Mesothelial cell of epicardium (in vitro differentiated cells): ENCODE data around the gene HEYL. TPM values are rescaled to one million over a fixed set of nuclear protein-coding genes. Genes with fewer than 3 reads are reported as not detected.

Experiments
- DNase-seq, 2 experiments: peaks; one replicate each; pipeline ENCODE4 v3.0.0; 2021; ENCODE audit warnings: low spot score in 2 of 2; ENCODE audit not compliant: unreplicated experiment in 2 of 2
- H3K27ac Mint-ChIP-seq: 2 replicates; pipeline ENCODE4 v1.8.0; 2021; ENCODE audit warnings: mixed read lengths
- H3K27me3 Mint-ChIP-seq: 2 replicates; pipeline ENCODE4 v1.8.0; 2021; ENCODE audit warnings: low read depth, mixed read lengths
- H3K36me3 Mint-ChIP-seq: 2 replicates; pipeline ENCODE4 v1.8.0; 2021; ENCODE audit warnings: mixed read lengths
- H3K4me1 Mint-ChIP-seq: 2 replicates; pipeline ENCODE4 v1.8.0; 2021; ENCODE audit warnings: mixed read lengths
- H3K4me3 Mint-ChIP-seq: 2 replicates; pipeline ENCODE4 v1.8.0; 2021; ENCODE audit warnings: mild to moderate bottlenecking, moderate library complexity, mixed read lengths
- H3K9me3 Mint-ChIP-seq: 2 replicates; pipeline ENCODE4 v1.8.0; 2021; ENCODE audit warnings: mixed read lengths
- CTCF ChIP-seq: fragments of 200-600 bp; sonication (generic); IDR thresholded peaks from one replicate; pipeline ENCODE4 v1.5.0; 2021; ENCODE audit warnings: antibody characterized with exemption; ENCODE audit not compliant: unreplicated experiment
- total RNA-seq: library from RNA; stranded (reverse); gene quantifications from 3 replicates; pipeline ENCODE4 v1.2.1, GENCODE V29; 2021

Gene HEYL
- total RNA-seq, 1 donor from 2014 or later: 5.6 TPM

- Mint-ChIP-seq H3K27ac (no peak overlapping the region), H3K27me3 (peaks cover 42% of the 10 kb centered on the region), H3K9me3 (no peaks in the 10 kb centered on the region), H3K4me1 (peaks cover 22% of the 10 kb centered on the region), H3K4me3 (no peak overlapping the region), H3K36me3 (no peaks in the 10 kb centered on the region)
- TF ChIP-seq CTCF: no peak
- no peak for DNase-seq
These were observed 3.4 kb upstream of the HEYL start for GRCh38 chr1:39642796-39643195.

- peaks cover 7% of the 10 kb centered on the region for H3K4me1 Mint-ChIP-seq
- H3K27ac Mint-ChIP-seq: no peak overlapping the region
- DNase-seq: no peak
- H3K36me3 Mint-ChIP-seq: no peaks in the 10 kb centered on the region
- H3K27me3 Mint-ChIP-seq: peaks cover 62% of the 10 kb centered on the region
- TF ChIP-seq CTCF: no peak
- no peaks in the 10 kb centered on the region for H3K9me3 Mint-ChIP-seq
- H3K4me3 Mint-ChIP-seq: no peak overlapping the region
These were observed 1.4 kb upstream of the HEYL start for GRCh38 chr1:39640861-39641260.

GRCh38 chr1:39638965-39639304 is 508 bp downstream of the HEYL start:
- Mint-ChIP-seq H3K27me3 (peaks cover 81% of the 10 kb centered on the region), H3K4me1 (peaks cover 15% of the 10 kb centered on the region), H3K4me3 (peak overlapping the region; percentile 58), H3K9me3 (no peaks in the 10 kb centered on the region), H3K27ac (no peak overlapping the region), H3K36me3 (no peaks in the 10 kb centered on the region)
- no peak for DNase-seq
- no peak for TF ChIP-seq CTCF

DNA sequence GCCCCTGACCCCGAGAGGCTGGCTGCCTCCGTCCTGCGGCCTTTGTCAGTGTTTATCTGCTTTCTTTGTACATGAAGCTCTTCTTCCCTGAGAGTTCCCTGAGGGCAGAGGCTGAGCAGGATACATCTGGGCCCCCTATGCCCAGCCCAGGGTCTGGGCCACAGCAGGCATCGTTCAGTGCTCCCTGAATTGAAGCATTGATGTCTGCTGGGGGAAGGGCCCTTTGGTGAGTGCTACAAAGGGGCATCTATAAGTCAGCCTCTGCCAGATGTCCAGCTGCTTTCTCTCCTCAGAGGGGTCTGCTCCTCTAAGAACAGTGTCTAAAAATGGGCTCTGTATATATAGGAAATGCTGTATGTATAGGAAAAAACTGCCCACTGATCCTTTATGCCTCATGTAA is 2.1 kb downstream of the HEYL start:
- H3K27me3 Mint-ChIP-seq: peaks cover 82% of the 10 kb centered on the region
- no peak overlapping the region for H3K4me3 Mint-ChIP-seq
- DNase-seq: no peak
- TF ChIP-seq CTCF: no peak
- H3K36me3 Mint-ChIP-seq: no peaks in the 10 kb centered on the region
- H3K9me3 Mint-ChIP-seq: no peaks in the 10 kb centered on the region
- no peak overlapping the region for H3K27ac Mint-ChIP-seq
- H3K4me1 Mint-ChIP-seq: peaks cover 22% of the 10 kb centered on the region

DNA sequence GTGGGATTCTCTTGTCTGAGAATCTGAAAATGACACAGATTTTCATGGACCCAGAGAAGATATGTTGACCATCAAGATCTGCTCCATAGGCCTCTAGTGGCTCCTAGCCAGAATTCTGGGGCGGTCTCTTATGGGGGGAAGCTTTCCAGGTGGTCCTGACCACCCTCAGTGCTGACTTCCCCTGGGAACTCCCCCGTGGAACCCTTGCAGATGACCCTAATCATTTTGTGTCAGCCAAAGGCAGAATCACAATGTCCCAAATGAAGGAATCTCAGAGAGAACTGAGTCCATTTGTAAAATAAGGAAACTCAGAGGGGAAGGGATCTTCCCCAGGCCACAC is 3.6 kb downstream of the HEYL start:
- no peak overlapping the region for H3K4me3 Mint-ChIP-seq
- no peaks in the 10 kb centered on the region for H3K9me3 Mint-ChIP-seq
- H3K27ac Mint-ChIP-seq: peak overlapping the region; percentile 40
- no peak for DNase-seq
- H3K4me1 Mint-ChIP-seq: peaks cover 22% of the 10 kb centered on the region
- H3K36me3 Mint-ChIP-seq: no peaks in the 10 kb centered on the region
- peaks cover 88% of the 10 kb centered on the region for H3K27me3 Mint-ChIP-seq
- no peak for TF ChIP-seq CTCF

GRCh38 chr1:39635205-39635870 is 4.1 kb downstream of the HEYL start:
- H3K4me3 Mint-ChIP-seq: no peak overlapping the region
- peaks cover 88% of the 10 kb centered on the region for H3K27me3 Mint-ChIP-seq
- no peaks in the 10 kb centered on the region for H3K36me3 Mint-ChIP-seq
- H3K9me3 Mint-ChIP-seq: no peaks in the 10 kb centered on the region
- no peak for DNase-seq
- H3K27ac Mint-ChIP-seq: peak overlapping the region; percentile 40
- TF ChIP-seq CTCF: no peak
- H3K4me1 Mint-ChIP-seq: peaks cover 22% of the 10 kb centered on the region
